HG03354 (cell line): ENCODE measurements around the gene DACH1.
"Not testable (repeated sequence)": the region's sequence is repeated elsewhere in the genome, so short reads cannot be mapped to it uniquely, and the experiment has no call there.

Source experiments
- ATAC-seq: cut with Tn5 transposase; IDR thresholded peaks from one replicate; pipeline ENCODE4 v1.9.1; 2021; ENCODE audit warnings: mild to moderate bottlenecking; ENCODE audit not compliant: unreplicated experiment, poor library complexity, severe bottlenecking

The DACH1 gene

GRCh38 chr13:71837582-71837981, 29.4 kb downstream of the DACH1 start:
- not testable (repeated sequence) for ATAC-seq

- ATAC-seq = no peak
Measured at GRCh38 chr13:71831716-71832115, 35.3 kb downstream of the DACH1 start.

- no peak for ATAC-seq
Measured at GRCh38 chr13:71830736-71831135, 36.3 kb downstream of the DACH1 start.

- no peak for ATAC-seq
Measured at GRCh38 chr13:71830323-71830722, 36.7 kb downstream of the DACH1 start.

GRCh38 chr13:71829547-71829946, 37.5 kb downstream of the DACH1 start:
- ATAC-seq = no peak

- no peak for ATAC-seq
Measured at GRCh38 chr13:71828564-71828963, 38.4 kb downstream of the DACH1 start.

GRCh38 chr13:71828117-71828516, 38.9 kb downstream of the DACH1 start:
- ATAC-seq = no peak

- ATAC-seq = no peak
Measured at GRCh38 chr13:71827241-71827640, 39.8 kb downstream of the DACH1 start.

GRCh38 chr13:71820699-71821098, 46.3 kb downstream of the DACH1 start:
- ATAC-seq = no peak

- ATAC-seq = no peak
Measured at GRCh38 chr13:71817335-71817734, 49.7 kb downstream of the DACH1 start.

- ATAC-seq = no peak
Measured at GRCh38 chr13:71814806-71815360, 52.1 kb downstream of the DACH1 start.

GRCh38 chr13:71813187-71813586, 53.8 kb downstream of the DACH1 start:
- no peak for ATAC-seq

- ATAC-seq = no peak
Measured at GRCh38 chr13:71811344-71811743, 55.7 kb downstream of the DACH1 start.

- no peak for ATAC-seq
Measured at GRCh38 chr13:71808708-71809107, 58.3 kb downstream of the DACH1 start.

- no peak for ATAC-seq
Measured at GRCh38 chr13:71806886-71807285, 60.1 kb downstream of the DACH1 start.

- ATAC-seq = no peak
Measured at GRCh38 chr13:71803066-71803465, 63.9 kb downstream of the DACH1 start.

GRCh38 chr13:71801781-71802180, 65.2 kb downstream of the DACH1 start:
- no peak for ATAC-seq

GRCh38 chr13:71801165-71801760, 65.7 kb downstream of the DACH1 start:
- ATAC-seq = no peak

GRCh38 chr13:71799324-71799723, 67.7 kb downstream of the DACH1 start:
- ATAC-seq = no peak

- no peak for ATAC-seq
Measured at GRCh38 chr13:71798707-71799106, 68.3 kb downstream of the DACH1 start.

- no peak for ATAC-seq
Measured at GRCh38 chr13:71797517-71797916, 69.5 kb downstream of the DACH1 start.
